Endothelial cell (in vitro differentiated cells): Measurements from ENCODE around the gene BHLHE23. TPM values are rescaled to one million over a fixed set of nuclear protein-coding genes. Genes with fewer than 3 reads are reported as not detected.

Experiments
- DNase-seq: peaks from one replicate; pipeline ENCODE4 v3.0.0; 2021; ENCODE audit warnings: low spot score
- H3K27ac Mint-ChIP-seq: one replicate; pipeline ENCODE4 v1.8.0; 2021; ENCODE audit warnings: mixed read lengths, inconsistent platforms; ENCODE audit not compliant: unreplicated experiment
- H3K27me3 Mint-ChIP-seq: one replicate; pipeline ENCODE4 v1.8.0; 2021; ENCODE audit warnings: mild to moderate bottlenecking, moderate library complexity, mixed read lengths, inconsistent platforms; ENCODE audit not compliant: unreplicated experiment
- H3K36me3 Mint-ChIP-seq: one replicate; pipeline ENCODE4 v1.8.0; 2021; ENCODE audit warnings: mild to moderate bottlenecking, low read depth, mixed read lengths, inconsistent platforms; ENCODE audit not compliant: unreplicated experiment
- H3K4me1 Mint-ChIP-seq: one replicate; pipeline ENCODE4 v1.8.0; 2021; ENCODE audit warnings: mild to moderate bottlenecking, mixed read lengths, inconsistent platforms; ENCODE audit not compliant: unreplicated experiment
- H3K4me3 Mint-ChIP-seq: one replicate; pipeline ENCODE4 v1.8.0; 2021; ENCODE audit warnings: mild to moderate bottlenecking, mixed read lengths, inconsistent platforms; ENCODE audit not compliant: unreplicated experiment
- H3K9me3 Mint-ChIP-seq: one replicate; pipeline ENCODE4 v1.8.0; 2021; ENCODE audit warnings: mixed read lengths, inconsistent platforms; ENCODE audit not compliant: unreplicated experiment
- total RNA-seq: library from RNA; stranded (reverse); fragmentation: NEBNext Ultra II Directional; extraction: Animal tissue kit (Norgen Biotek cat#: 25700); gene quantifications from one replicate; pipeline ENCODE4 v1.2.1, GENCODE V29; 2021; ENCODE audit not compliant: unreplicated experiment
- TF ChIP-seq, protein P1 (sequence below): fragments of 200-600 bp; sonication (generic); IDR thresholded peaks from one replicate; pipeline ENCODE4 v1.5.0; 2021; ENCODE audit warnings: antibody characterized with exemption; ENCODE audit not compliant: unreplicated experiment

BHLHE23 gene
- total RNA-seq, 1 donor from 2014 or later: not detected

DNA sequence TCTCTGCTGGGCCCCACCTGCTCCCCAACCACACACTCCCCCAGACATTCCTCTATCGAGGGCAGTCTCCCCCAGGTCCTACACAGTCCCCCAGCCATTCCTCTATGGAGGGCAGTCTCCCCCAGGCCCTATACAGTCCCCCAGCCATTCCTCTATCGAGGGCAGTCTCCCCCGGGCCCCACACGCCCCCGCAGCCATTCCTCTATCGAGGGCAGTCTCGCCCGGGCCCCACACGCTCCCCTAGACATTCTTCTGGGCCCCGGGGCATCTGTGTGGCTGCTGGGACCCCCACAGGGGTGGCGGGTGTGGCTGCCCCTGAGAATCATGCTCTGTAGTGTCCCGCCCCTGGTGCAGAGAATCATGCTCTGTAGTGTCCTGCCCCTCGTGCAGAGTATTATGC, 43.6 kb upstream of the BHLHE23 start:
- DNase-seq: no peak
- no peak overlapping the region for H3K4me3 Mint-ChIP-seq
- H3K36me3 Mint-ChIP-seq: no peaks in the 10 kb centered on the region
- TF ChIP-seq, protein P1, sequence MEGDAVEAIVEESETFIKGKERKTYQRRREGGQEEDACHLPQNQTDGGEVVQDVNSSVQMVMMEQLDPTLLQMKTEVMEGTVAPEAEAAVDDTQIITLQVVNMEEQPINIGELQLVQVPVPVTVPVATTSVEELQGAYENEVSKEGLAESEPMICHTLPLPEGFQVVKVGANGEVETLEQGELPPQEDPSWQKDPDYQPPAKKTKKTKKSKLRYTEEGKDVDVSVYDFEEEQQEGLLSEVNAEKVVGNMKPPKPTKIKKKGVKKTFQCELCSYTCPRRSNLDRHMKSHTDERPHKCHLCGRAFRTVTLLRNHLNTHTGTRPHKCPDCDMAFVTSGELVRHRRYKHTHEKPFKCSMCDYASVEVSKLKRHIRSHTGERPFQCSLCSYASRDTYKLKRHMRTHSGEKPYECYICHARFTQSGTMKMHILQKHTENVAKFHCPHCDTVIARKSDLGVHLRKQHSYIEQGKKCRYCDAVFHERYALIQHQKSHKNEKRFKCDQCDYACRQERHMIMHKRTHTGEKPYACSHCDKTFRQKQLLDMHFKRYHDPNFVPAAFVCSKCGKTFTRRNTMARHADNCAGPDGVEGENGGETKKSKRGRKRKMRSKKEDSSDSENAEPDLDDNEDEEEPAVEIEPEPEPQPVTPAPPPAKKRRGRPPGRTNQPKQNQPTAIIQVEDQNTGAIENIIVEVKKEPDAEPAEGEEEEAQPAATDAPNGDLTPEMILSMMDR: no peak
- peaks cover 2% of the 10 kb centered on the region for H3K27me3 Mint-ChIP-seq
- peaks cover 3% of the 10 kb centered on the region for H3K4me1 Mint-ChIP-seq
- no peaks in the 10 kb centered on the region for H3K9me3 Mint-ChIP-seq
- H3K27ac Mint-ChIP-seq: no peak overlapping the region

- TF ChIP-seq, protein P1: no peak
- no peak for DNase-seq
- Mint-ChIP-seq H3K27me3 (peaks cover 2% of the 10 kb centered on the region), H3K36me3 (no peaks in the 10 kb centered on the region), H3K27ac (no peak overlapping the region), H3K4me1 (peaks cover 3% of the 10 kb centered on the region), H3K4me3 (no peak overlapping the region), H3K9me3 (no peaks in the 10 kb centered on the region)
These were observed 42.9 kb upstream of the BHLHE23 start for GRCh38 chr20:63049561-63050221.

GRCh38 chr20:63049191-63049518, 42.4 kb upstream of the BHLHE23 start:
- no peaks in the 10 kb centered on the region for H3K9me3 Mint-ChIP-seq
- H3K27me3 Mint-ChIP-seq: peaks cover 3% of the 10 kb centered on the region
- DNase-seq: no peak
- peaks cover 3% of the 10 kb centered on the region for H3K4me1 Mint-ChIP-seq
- H3K36me3 Mint-ChIP-seq: no peaks in the 10 kb centered on the region
- H3K4me3 Mint-ChIP-seq: no peak overlapping the region
- TF ChIP-seq, protein P1: no peak
- no peak overlapping the region for H3K27ac Mint-ChIP-seq

- Mint-ChIP-seq H3K4me3 (no peak overlapping the region), H3K27me3 (peaks cover 3% of the 10 kb centered on the region), H3K9me3 (no peaks in the 10 kb centered on the region), H3K36me3 (no peaks in the 10 kb centered on the region), H3K4me1 (peaks cover 3% of the 10 kb centered on the region), H3K27ac (no peak overlapping the region)
- DNase-seq: no peak
- TF ChIP-seq, protein P1: no peak
These were observed 41.9 kb upstream of the BHLHE23 start for GRCh38 chr20:63048516-63049190.

DNA sequence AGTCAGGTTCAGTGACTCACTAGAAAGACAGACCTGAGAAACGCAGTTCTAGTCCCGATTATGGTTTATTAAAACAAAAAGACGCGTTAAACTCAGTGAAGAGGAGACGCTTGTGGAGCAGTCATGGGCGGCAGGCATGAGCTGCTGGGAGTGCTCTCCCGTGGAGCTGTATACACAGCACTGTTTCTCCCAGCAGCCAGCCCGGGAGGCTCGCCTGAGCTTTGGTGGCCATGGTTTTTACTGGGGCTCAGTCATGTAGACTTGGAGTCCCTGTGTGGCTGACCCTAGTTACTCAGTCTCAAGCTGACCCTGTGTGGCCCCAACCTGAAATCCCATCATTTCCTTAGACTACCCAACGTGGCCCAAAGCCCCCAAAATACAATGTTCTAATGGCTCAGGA, 41.2 kb upstream of the BHLHE23 start:
- Mint-ChIP-seq H3K9me3 (no peaks in the 10 kb centered on the region), H3K36me3 (no peaks in the 10 kb centered on the region), H3K4me3 (no peak overlapping the region), H3K4me1 (peaks cover 3% of the 10 kb centered on the region), H3K27ac (no peak overlapping the region), H3K27me3 (peaks cover 3% of the 10 kb centered on the region)
- TF ChIP-seq, protein P1: no peak
- no peak for DNase-seq
